ENCODE measurements around the gene TMEM108.

The TMEM108 gene

DNA sequence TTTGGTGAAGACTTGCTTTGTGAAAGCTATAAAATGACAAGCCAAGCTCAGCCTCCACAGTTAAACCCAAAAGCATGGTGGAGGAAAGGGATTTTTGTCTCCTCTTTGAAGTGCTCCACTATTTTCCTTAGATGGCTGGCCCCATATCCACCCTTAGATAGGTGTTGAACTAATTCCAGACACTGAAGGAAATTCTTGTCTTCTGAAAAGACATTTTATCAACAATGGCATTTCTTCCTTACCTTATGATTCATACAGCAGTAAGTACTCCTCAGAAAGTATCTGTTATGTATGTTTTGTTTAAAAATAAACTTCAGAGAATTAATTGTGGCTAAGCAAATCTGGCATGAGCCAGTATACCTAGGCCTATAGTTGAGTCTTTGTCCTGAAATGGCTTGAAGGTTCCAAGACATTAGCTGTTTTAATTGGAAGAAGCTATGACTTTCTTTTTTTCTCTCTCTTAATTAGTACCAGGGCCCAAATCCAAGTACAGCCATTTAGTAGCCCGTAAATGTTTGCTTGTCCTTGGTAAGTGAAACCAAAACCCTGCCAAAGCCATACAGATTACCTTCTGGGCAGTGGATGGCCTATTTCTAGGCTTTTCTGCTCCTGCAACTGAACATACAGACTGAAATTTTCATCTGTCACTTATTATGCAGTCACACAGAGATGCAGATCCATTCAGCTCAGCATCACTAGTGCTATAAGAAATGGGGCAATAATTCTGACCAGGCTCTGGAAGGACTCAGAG is 356.5 kb downstream of the TMEM108 start:
- no peak for TF ChIP-seq ZFX (IDR thresholded peaks at IDR 0.05; ENCODE audit: borderline replicate concordance)
- TF ChIP-seq, protein P1, sequence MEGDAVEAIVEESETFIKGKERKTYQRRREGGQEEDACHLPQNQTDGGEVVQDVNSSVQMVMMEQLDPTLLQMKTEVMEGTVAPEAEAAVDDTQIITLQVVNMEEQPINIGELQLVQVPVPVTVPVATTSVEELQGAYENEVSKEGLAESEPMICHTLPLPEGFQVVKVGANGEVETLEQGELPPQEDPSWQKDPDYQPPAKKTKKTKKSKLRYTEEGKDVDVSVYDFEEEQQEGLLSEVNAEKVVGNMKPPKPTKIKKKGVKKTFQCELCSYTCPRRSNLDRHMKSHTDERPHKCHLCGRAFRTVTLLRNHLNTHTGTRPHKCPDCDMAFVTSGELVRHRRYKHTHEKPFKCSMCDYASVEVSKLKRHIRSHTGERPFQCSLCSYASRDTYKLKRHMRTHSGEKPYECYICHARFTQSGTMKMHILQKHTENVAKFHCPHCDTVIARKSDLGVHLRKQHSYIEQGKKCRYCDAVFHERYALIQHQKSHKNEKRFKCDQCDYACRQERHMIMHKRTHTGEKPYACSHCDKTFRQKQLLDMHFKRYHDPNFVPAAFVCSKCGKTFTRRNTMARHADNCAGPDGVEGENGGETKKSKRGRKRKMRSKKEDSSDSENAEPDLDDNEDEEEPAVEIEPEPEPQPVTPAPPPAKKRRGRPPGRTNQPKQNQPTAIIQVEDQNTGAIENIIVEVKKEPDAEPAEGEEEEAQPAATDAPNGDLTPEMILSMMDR (IDR thresholded peaks at IDR 0.05): no peak
- no peak overlapping the region for H3K27ac ChIP-seq

DNA sequence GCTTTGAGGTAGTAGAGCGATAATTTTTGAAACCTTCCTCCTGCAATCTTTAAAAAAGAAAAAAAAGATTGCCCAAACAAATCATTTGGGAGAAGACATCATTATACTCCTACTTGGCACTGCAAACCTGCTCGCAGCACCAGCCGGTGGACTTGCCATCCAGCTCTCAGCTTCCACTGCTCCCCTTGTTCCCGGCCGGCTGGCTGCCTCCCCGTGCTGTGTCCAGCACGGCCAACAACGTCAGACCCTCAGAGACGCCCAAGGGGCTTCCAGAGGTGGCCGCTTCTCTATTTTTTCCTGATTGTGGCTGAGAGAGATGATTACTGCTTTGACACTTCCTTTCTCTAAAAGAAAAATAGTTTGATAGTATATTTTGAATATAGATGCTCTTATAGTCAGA is 358.7 kb downstream of the TMEM108 start:
- H3K27ac ChIP-seq: no peak overlapping the region
- TF ChIP-seq ZFX (IDR thresholded peaks at IDR 0.05; ENCODE audit: borderline replicate concordance): no peak
- TF ChIP-seq, protein P1 (IDR thresholded peaks at IDR 0.05): no peak

DNA sequence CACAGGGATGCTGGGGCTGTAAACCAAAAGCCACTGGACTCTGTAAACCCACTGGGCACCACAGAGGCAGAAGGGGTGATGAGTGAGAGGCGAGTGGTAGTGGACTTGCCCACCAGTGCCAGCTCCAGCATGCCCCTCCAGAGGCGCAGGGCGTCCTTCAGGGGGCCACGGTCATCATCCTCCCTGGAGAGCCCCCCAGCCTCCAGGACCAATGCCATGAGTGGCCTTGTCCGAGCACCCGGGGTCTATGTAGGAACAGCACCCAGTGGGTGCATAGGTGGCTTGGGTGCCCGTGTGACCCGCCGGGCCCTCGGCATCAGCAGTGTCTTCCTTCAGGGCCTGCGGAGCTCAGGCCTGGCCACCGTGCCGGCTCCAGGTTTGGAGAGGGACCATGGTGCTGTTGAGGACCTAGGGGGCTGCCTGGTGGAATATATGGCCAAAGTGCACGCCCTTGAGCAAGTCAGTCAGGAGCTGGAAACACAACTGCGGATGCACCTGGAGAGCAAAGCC is 361.9 kb downstream of the TMEM108 start, which contains the start of gene BFSP2:
TSS of gene BFSP2 (plus strand) at position 51 of the 510 bp plus-strand sequence. CDS start at position 79, 28 bp downstream.
- TF ChIP-seq ZFX (IDR thresholded peaks at IDR 0.05; ENCODE audit: borderline replicate concordance): no peak
- TF ChIP-seq, protein P1 (IDR thresholded peaks at IDR 0.05): no peak
- no peak within 1 kb of the TSS for H3K27ac ChIP-seq

DNA sequence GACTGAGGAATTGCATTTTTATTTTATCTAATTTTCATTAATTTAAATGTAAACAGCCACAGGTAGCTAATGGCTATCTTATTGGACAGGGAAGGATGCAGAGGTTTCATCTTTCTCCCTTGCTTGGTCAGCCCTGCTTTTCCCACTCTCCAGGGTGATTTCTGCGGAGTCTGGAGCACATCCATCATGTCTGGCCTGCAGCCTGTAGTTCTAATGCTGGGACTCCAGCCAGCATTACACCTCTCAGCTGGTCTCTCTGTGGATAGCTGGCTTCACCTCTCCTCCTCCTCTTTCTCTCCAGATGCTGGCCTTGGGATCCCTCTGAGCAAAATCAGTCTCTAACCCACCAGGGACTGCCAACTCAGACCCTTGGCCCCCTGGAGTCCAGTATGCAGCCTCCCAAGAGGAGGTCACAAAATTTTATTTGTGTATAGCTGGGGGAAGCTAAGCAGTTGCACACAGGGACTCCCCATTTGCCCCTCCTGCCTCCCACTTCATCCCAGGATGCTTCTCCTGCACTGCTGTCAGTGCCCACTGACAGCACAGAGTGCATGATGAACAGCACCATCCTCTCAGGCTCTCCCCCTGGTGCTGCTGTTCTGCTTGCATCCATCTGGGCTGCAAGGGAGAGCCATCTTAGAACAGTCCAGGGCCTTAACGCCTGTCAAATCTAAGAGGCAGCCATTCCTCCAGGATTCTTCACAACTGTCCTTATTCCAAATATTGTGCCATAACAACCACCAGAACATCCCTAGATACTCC is 363.4 kb downstream of the TMEM108 start:
- no peak overlapping the region for H3K27ac ChIP-seq

DNA sequence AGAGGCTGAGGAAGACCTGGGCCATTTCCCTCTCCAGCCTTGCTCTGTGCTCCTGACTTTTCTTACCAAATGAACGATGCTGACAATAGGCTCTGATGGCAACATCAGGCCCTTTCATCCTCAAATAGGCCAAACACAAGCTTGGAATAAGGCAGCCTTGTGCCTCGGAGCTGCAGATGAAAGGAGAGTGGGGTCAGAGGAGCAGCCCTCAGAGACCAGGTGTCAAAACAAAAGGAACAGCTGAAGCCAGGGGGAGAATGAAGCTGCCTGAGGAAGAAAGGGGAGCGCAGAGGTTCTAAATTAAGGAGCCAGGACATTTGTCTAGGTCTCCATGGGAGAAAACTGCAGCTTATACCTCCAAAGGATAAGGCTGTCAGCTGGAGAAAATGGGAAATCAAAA is 366.7 kb downstream of the TMEM108 start:
- H3K27ac ChIP-seq: no peak overlapping the region
- no peak for TF ChIP-seq ZFX (IDR thresholded peaks at IDR 0.05; ENCODE audit: borderline replicate concordance)
- TF ChIP-seq, protein P1 (IDR thresholded peaks at IDR 0.05): no peak

More for the DNA sequence above, 363.4 kb downstream of the TMEM108 start:
- TF ChIP-seq, protein P1 (IDR thresholded peaks at IDR 0.05): no peak
- TF ChIP-seq ZFX (IDR thresholded peaks at IDR 0.05; ENCODE audit: borderline replicate concordance): no peak

DNA sequence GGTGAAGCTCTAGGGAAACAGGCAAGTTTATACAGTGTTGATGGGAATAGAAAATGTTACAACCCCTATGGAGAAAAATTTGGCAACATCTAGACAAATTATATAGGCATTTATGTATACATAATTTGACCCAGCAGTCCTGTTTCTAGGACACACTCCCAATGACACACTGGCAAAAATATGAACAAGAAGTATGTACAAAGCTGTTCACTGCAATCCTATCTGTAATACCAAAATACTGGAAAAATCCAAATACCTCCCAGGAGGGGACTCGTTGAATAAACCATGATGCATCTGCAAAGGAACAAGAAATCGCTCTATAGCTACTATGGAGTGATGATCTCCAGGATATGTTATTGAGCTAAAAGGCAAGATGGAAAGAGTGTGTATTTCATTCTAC is 370.2 kb downstream of the TMEM108 start:
- TF ChIP-seq ZFX (IDR thresholded peaks at IDR 0.05; ENCODE audit: borderline replicate concordance): no peak
- TF ChIP-seq, protein P1 (IDR thresholded peaks at IDR 0.05): no peak
- H3K27ac ChIP-seq: no peak overlapping the region

All from 22Rv1 (cell line).